Measurements from ENCODE around the gene PMPCA. TPM values are rescaled to one million over a fixed set of nuclear protein-coding genes. Genes with fewer than 3 reads are reported as not detected.
A peak's percentile ranks its signal among the peaks of the same experiment; 100 is the strongest.

PMPCA gene
- total RNA-seq, 2 experiments from 2014 or later: 53.3 to 76.1 TPM

DNA sequence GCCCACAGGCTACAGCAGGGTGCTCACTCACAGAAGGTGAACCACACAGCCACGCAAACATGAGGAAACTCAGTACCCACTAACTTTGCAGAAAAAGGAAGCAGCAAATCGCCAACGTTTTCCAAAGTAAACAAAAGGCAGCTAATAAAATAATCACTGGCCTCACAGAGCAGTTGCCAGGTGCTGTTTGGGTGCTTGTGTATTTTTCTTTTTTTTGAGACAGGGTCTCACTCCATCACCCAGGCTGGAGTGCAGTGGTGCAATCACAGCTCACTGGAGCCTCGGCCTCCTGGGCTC lies 14.3 kb upstream of the PMPCA start:
- intact Hi-C loops (cut with micrococcal nuclease; ENCODE audit: unreplicated experiment): no loop called here
- no peak overlapping the region for H3K4me3 ChIP-seq (ENCODE audit: low read depth, low read length, poor library complexity, severe bottlenecking)
- no TSS peak for BruUV-seq (replicated peaks)
- no peak overlapping the region for H2AFZ ChIP-seq (ENCODE audit: low read length)
- H3K36me3 ChIP-seq (ENCODE audit: insufficient read depth, low read length): peaks cover 76% of the 10 kb centered on the region
- no peaks in the 10 kb centered on the region for H3K9me2 ChIP-seq (ENCODE audit: insufficient read depth, low read length)
- H3K9me3 ChIP-seq (ENCODE audit: low read length): no peaks in the 10 kb centered on the region
- H3K4me2 ChIP-seq (ENCODE audit: low read length): no peak overlapping the region
- TF ChIP-seq EZH2phosphoT487 (IDR thresholded peaks at IDR 0.05; ENCODE audit: borderline replicate concordance, low read depth, low read length): no peak
- TF ChIP-seq, protein P1, sequence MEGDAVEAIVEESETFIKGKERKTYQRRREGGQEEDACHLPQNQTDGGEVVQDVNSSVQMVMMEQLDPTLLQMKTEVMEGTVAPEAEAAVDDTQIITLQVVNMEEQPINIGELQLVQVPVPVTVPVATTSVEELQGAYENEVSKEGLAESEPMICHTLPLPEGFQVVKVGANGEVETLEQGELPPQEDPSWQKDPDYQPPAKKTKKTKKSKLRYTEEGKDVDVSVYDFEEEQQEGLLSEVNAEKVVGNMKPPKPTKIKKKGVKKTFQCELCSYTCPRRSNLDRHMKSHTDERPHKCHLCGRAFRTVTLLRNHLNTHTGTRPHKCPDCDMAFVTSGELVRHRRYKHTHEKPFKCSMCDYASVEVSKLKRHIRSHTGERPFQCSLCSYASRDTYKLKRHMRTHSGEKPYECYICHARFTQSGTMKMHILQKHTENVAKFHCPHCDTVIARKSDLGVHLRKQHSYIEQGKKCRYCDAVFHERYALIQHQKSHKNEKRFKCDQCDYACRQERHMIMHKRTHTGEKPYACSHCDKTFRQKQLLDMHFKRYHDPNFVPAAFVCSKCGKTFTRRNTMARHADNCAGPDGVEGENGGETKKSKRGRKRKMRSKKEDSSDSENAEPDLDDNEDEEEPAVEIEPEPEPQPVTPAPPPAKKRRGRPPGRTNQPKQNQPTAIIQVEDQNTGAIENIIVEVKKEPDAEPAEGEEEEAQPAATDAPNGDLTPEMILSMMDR (conservative IDR thresholded peaks at IDR 0.05; ENCODE audit: low read length): no peak
- ChIA-PET CTCF (ENCODE audit: unreplicated experiment) (no interaction called here), POLR2A (interaction anchor here (0.6 kb wide), 1 partner anchor 307 kb away, joined by 3 read pairs; no protein-coding TSS in a partner anchor)
- no peak overlapping the region for H3K27ac ChIP-seq (ENCODE audit: low read depth, low read length, poor library complexity, severe bottlenecking)
- peaks cover 23% of the 10 kb centered on the region for H3K79me2 ChIP-seq (ENCODE audit: insufficient read depth, low read depth, low read length)
- peaks cover 10% of the 10 kb centered on the region; the same call in 1 of the 2 replicates for H4K20me1 ChIP-seq (ENCODE audit: insufficient read depth, low read length)
- H3K4me1 ChIP-seq (ENCODE audit: insufficient read depth, low read length, poor library complexity, severe bottlenecking): peaks cover 9% of the 10 kb centered on the region
- no peak for DNase-seq (ENCODE audit: low spot score)

DNA sequence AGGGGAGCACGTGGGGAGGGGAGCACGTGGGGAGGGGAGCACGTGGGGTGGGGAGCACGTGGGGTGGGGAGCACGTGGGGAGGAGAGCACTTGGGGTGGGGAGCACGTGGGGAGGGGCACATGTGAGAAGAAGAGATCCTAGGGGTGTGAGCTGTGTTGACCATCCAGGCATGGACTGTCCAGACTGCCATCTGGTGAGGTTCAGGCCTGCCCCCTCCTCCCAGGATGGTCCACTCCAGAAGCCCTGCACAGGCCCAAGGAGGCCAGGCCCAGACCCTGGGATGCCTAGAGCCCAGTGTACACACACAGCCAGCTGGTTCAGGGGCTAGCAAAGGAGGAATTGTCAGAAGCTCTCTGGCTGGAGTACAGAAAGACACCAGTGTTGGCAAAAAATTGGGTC lies 12.8 kb upstream of the PMPCA start:
- TF ChIP-seq, protein P1 (conservative IDR thresholded peaks at IDR 0.05; ENCODE audit: low read length): no peak
- TF ChIP-seq EZH2phosphoT487 (IDR thresholded peaks at IDR 0.05; ENCODE audit: borderline replicate concordance, low read depth, low read length): no peak
- BruUV-seq (replicated peaks): no TSS peak
- CTCF ChIA-PET (ENCODE audit: unreplicated experiment): no interaction called here
- intact Hi-C loops (cut with micrococcal nuclease; ENCODE audit: unreplicated experiment): no loop called here
- Histone ChIP-seq H3K9me3 (ENCODE audit: low read length) (no peaks in the 10 kb centered on the region), H3K4me2 (ENCODE audit: low read length) (no peak overlapping the region), H3K27ac (ENCODE audit: low read depth, low read length, poor library complexity, severe bottlenecking) (no peak overlapping the region), H3K4me1 (ENCODE audit: insufficient read depth, low read length, poor library complexity, severe bottlenecking) (peaks cover 9% of the 10 kb centered on the region), H3K36me3 (ENCODE audit: insufficient read depth, low read length) (peaks cover 76% of the 10 kb centered on the region), H3K79me2 (ENCODE audit: insufficient read depth, low read depth, low read length) (peaks cover 23% of the 10 kb centered on the region), H2AFZ (ENCODE audit: low read length) (no peak overlapping the region), H3K4me3 (ENCODE audit: low read depth, low read length, poor library complexity, severe bottlenecking) (no peak overlapping the region), H4K20me1 (ENCODE audit: insufficient read depth, low read length) (peaks cover 10% of the 10 kb centered on the region; the same call in 1 of the 2 replicates), H3K9me2 (ENCODE audit: insufficient read depth, low read length) (no peaks in the 10 kb centered on the region)
- POLR2A ChIA-PET: interaction anchor here (0.7 kb wide), 1 partner anchor 8 kb away, joined by 3 read pairs; no protein-coding TSS in a partner anchor
- DNase-seq (ENCODE audit: low spot score): no peak

DNA sequence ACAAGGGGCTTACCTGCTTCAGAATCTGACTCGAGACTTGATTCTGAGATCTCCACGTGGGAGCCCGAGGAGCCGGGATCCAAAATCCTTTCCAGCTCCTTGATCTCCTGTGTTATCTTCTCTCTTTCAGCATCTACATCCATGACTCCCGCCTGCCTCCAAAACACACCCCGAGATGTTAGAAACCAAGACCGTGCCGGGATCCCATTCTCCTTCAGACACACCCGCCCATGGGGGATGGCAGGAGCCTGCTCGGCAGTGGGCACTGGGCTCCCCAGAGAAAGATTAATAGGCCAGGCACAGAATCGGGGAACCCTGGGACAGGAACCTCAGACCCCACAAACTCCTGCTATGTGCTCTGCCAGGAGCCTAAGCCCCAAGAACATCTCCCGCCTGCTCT lies 12.2 kb upstream of the PMPCA start:
- Histone ChIP-seq H3K36me3 (ENCODE audit: insufficient read depth, low read length) (peaks cover 73% of the 10 kb centered on the region), H2AFZ (ENCODE audit: low read length) (no peak overlapping the region)
- POLR2A ChIA-PET: interaction anchor here (0.7 kb wide), 1 partner anchor 9 kb away, joined by 3 read pairs; no protein-coding TSS in a partner anchor

More for the DNA sequence above, 12.2 kb upstream of the PMPCA start:
- H3K9me2 ChIP-seq (ENCODE audit: insufficient read depth, low read length): no peaks in the 10 kb centered on the region
- BruUV-seq (replicated peaks): no TSS peak
- CTCF ChIA-PET (ENCODE audit: unreplicated experiment): no interaction called here
- intact Hi-C loops (cut with micrococcal nuclease; ENCODE audit: unreplicated experiment): no loop called here
- TF ChIP-seq EZH2phosphoT487 (IDR thresholded peaks at IDR 0.05; ENCODE audit: borderline replicate concordance, low read depth, low read length): no peak
- TF ChIP-seq, protein P1 (conservative IDR thresholded peaks at IDR 0.05; ENCODE audit: low read length): no peak
- H3K4me1 ChIP-seq (ENCODE audit: insufficient read depth, low read length, poor library complexity, severe bottlenecking): peaks cover 9% of the 10 kb centered on the region
- no peak overlapping the region for H3K27ac ChIP-seq (ENCODE audit: low read depth, low read length, poor library complexity, severe bottlenecking)
- H4K20me1 ChIP-seq (ENCODE audit: insufficient read depth, low read length): peaks cover 10% of the 10 kb centered on the region; the same call in 1 of the 2 replicates
- H3K4me3 ChIP-seq (ENCODE audit: low read depth, low read length, poor library complexity, severe bottlenecking): peak overlapping the region; percentile 99
- peaks cover 23% of the 10 kb centered on the region for H3K79me2 ChIP-seq (ENCODE audit: insufficient read depth, low read depth, low read length)
- no peak for DNase-seq (ENCODE audit: low spot score)
- H3K4me2 ChIP-seq (ENCODE audit: low read length): peak overlapping the region; percentile 71
- H3K9me3 ChIP-seq (ENCODE audit: low read length): no peaks in the 10 kb centered on the region
